ENCODE data around the gene GBF1.

DNA sequence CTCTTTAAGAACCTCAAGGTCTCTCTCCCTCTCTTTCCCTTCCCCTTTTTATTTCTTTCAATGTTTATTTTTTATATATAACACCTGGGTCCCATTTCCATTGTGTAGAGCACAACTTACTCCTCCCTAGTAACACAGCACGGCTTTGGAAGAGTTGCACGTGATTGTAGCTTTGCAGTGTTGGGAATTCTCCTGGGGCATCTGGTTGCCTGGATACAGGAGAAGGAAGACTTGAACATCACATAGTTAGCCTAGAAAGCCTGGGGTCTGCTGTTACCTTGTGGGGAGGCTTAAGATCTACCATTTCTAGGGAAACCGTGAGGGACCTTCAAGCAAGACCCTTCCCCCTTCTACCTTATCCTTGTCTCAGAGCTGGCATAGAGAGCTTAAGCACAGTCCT is 109.1 kb downstream of the GBF1 start:
- TF ChIP-seq, protein P1, sequence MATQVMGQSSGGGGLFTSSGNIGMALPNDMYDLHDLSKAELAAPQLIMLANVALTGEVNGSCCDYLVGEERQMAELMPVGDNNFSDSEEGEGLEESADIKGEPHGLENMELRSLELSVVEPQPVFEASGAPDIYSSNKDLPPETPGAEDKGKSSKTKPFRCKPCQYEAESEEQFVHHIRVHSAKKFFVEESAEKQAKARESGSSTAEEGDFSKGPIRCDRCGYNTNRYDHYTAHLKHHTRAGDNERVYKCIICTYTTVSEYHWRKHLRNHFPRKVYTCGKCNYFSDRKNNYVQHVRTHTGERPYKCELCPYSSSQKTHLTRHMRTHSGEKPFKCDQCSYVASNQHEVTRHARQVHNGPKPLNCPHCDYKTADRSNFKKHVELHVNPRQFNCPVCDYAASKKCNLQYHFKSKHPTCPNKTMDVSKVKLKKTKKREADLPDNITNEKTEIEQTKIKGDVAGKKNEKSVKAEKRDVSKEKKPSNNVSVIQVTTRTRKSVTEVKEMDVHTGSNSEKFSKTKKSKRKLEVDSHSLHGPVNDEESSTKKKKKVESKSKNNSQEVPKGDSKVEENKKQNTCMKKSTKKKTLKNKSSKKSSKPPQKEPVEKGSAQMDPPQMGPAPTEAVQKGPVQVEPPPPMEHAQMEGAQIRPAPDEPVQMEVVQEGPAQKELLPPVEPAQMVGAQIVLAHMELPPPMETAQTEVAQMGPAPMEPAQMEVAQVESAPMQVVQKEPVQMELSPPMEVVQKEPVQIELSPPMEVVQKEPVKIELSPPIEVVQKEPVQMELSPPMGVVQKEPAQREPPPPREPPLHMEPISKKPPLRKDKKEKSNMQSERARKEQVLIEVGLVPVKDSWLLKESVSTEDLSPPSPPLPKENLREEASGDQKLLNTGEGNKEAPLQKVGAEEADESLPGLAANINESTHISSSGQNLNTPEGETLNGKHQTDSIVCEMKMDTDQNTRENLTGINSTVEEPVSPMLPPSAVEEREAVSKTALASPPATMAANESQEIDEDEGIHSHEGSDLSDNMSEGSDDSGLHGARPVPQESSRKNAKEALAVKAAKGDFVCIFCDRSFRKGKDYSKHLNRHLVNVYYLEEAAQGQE (IDR thresholded peaks at IDR 0.05; ENCODE audit: insufficient replicate concordance, low read depth), result no peak
- TF ChIP-seq, protein P2, sequence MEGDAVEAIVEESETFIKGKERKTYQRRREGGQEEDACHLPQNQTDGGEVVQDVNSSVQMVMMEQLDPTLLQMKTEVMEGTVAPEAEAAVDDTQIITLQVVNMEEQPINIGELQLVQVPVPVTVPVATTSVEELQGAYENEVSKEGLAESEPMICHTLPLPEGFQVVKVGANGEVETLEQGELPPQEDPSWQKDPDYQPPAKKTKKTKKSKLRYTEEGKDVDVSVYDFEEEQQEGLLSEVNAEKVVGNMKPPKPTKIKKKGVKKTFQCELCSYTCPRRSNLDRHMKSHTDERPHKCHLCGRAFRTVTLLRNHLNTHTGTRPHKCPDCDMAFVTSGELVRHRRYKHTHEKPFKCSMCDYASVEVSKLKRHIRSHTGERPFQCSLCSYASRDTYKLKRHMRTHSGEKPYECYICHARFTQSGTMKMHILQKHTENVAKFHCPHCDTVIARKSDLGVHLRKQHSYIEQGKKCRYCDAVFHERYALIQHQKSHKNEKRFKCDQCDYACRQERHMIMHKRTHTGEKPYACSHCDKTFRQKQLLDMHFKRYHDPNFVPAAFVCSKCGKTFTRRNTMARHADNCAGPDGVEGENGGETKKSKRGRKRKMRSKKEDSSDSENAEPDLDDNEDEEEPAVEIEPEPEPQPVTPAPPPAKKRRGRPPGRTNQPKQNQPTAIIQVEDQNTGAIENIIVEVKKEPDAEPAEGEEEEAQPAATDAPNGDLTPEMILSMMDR (IDR thresholded peaks at IDR 0.05; ENCODE audit: insufficient read depth, low read length), result no peak
- TF ChIP-seq SPI1 (IDR thresholded peaks at IDR 0.05; ENCODE audit: borderline replicate concordance, low read depth), result no peak
- no peak for TF ChIP-seq POLR2AphosphoS5 (IDR thresholded peaks at IDR 0.05; ENCODE audit: low read depth)
